Mesenchymal stem cell (in vitro differentiated cells and primary cell): ENCODE measurements around the gene SNX30.

ENCODE experiments used
- DNase-seq: peaks from one replicate; pipeline ENCODE4 v3.0.0-alpha.2; 2013
- H2AFZ ChIP-seq: one replicate; pipeline ENCODE4 v1.6.1; 2013; ENCODE audit warnings: low read depth, mild to moderate bottlenecking, control low read depth, inconsistent platforms, low read length, moderate library complexity
- H2AK5ac ChIP-seq: 2 replicates; pipeline ENCODE4 v1.6.1; 2013; ENCODE audit warnings: low read length, moderate library complexity, mild to moderate bottlenecking, inconsistent platforms; ENCODE audit not compliant: severe bottlenecking
- H2BK120ac ChIP-seq: one replicate; pipeline ENCODE4 v1.6.1; 2013; ENCODE audit warnings: low read depth, mild to moderate bottlenecking, inconsistent platforms, low read length, moderate library complexity
- H2BK12ac ChIP-seq, 2 experiments: one replicate each; pipeline ENCODE4 v1.6.1; 2013; ENCODE audit warnings: inconsistent platforms in 2 of 2, low read length in 2 of 2, mild to moderate bottlenecking in 2 of 2, moderate library complexity in 2 of 2, control low read depth in 1 of 2
- H2BK15ac ChIP-seq: one replicate; pipeline ENCODE4 v1.6.1; 2013; ENCODE audit warnings: mild to moderate bottlenecking, low read depth, inconsistent platforms; ENCODE audit not compliant: poor library complexity, severe bottlenecking
- H2BK5ac ChIP-seq: 2 replicates; pipeline ENCODE4 v1.6.1; 2013; ENCODE audit warnings: low read depth, mild to moderate bottlenecking, low read length, control low read depth, inconsistent platforms; ENCODE audit not compliant: poor library complexity, severe bottlenecking
- H3K14ac ChIP-seq, 2 experiments: one replicate each; pipeline ENCODE4 v1.6.1; 2013; ENCODE audit warnings: inconsistent platforms in 2 of 2, low read length in 2 of 2, control low read depth in 1 of 2, mild to moderate bottlenecking in 1 of 2, moderate library complexity in 1 of 2
- H3K18ac ChIP-seq, 2 experiments: one replicate each; pipeline ENCODE4 v1.6.1; 2013; ENCODE audit warnings: inconsistent platforms in 2 of 2, low read length in 2 of 2, control low read depth in 1 of 2, low read depth in 1 of 2, mild to moderate bottlenecking in 1 of 2
- H3K23ac ChIP-seq, 2 experiments: one replicate each; pipeline ENCODE4 v1.6.1; 2013; ENCODE audit warnings: inconsistent platforms in 2 of 2, low read length in 2 of 2, mild to moderate bottlenecking in 2 of 2, moderate library complexity in 2 of 2, control low read depth in 1 of 2
- H3K27ac ChIP-seq: 2 replicates; pipeline ENCODE4 v1.5.1; 2013; ENCODE audit warnings: mild to moderate bottlenecking, moderate library complexity, low read length, control low read depth, inconsistent platforms; ENCODE audit not compliant: poor library complexity, severe bottlenecking
- H3K27me3 ChIP-seq, 2 experiments: 2 replicates each; pipeline versions ENCODE4 v1.6.1 to v1.7.0; 2013; ENCODE audit warnings: low read length in 2 of 2, mild to moderate bottlenecking in 2 of 2, moderate library complexity in 2 of 2, control low read depth in 1 of 2, inconsistent platforms in 1 of 2; ENCODE audit not compliant: control insufficient read depth in 1 of 2, insufficient read depth in 1 of 2
- H3K36me3 ChIP-seq, 2 experiments: 2 replicates each; pipeline versions ENCODE4 v1.6.1 to v1.7.0; 2013; ENCODE audit warnings: low read length in 2 of 2, control low read depth in 1 of 2, inconsistent platforms in 1 of 2, low read depth in 1 of 2, mild to moderate bottlenecking in 1 of 2; ENCODE audit not compliant: insufficient read depth in 2 of 2, control insufficient read depth in 1 of 2
- H3K4ac ChIP-seq, 2 experiments: one replicate each; pipeline ENCODE4 v1.6.1; 2013; ENCODE audit warnings: inconsistent platforms in 2 of 2, low read length in 2 of 2, mild to moderate bottlenecking in 2 of 2, moderate library complexity in 2 of 2, control low read depth in 1 of 2, low read depth in 1 of 2
- H3K4me1 ChIP-seq: 2 replicates; pipeline ENCODE4 v1.6.1; 2013; ENCODE audit warnings: low read depth, low read length, control low read depth; ENCODE audit not compliant: control insufficient read depth, insufficient read depth
- H3K4me2 ChIP-seq: 2 replicates; pipeline ENCODE4 v1.6.1; 2013; ENCODE audit warnings: low read length, mild to moderate bottlenecking, inconsistent platforms; ENCODE audit not compliant: poor library complexity, severe bottlenecking
- H3K4me3 ChIP-seq, 2 experiments: 2 replicates each; pipeline versions ENCODE4 v1.5.1 to v1.7.0; 2013; ENCODE audit warnings: low read length in 2 of 2, mild to moderate bottlenecking in 2 of 2, control low read depth in 1 of 2, low read depth in 1 of 2; ENCODE audit not compliant: insufficient read depth in 1 of 2
- H3K79me1 ChIP-seq: replicated peaks from 2 replicates; pipeline ENCODE4 v1.6.1; 2013; ENCODE audit warnings: mild to moderate bottlenecking, control low read depth, low read length, inconsistent platforms; ENCODE audit not compliant: poor library complexity, severe bottlenecking
- H3K9ac ChIP-seq: 2 replicates; pipeline ENCODE4 v1.7.0; 2013; ENCODE audit warnings: mild to moderate bottlenecking, low read length, moderate library complexity
- H3K9me3 ChIP-seq: 2 replicates; pipeline ENCODE4 v1.7.0; 2013; ENCODE audit warnings: mild to moderate bottlenecking, low read length; ENCODE audit not compliant: control insufficient read depth
- H4K8ac ChIP-seq: one replicate; pipeline ENCODE4 v1.6.1; 2013; ENCODE audit warnings: inconsistent platforms, mild to moderate bottlenecking, low read length, moderate library complexity
- H4K91ac ChIP-seq: one replicate; pipeline ENCODE4 v1.6.1; 2013; ENCODE audit warnings: mild to moderate bottlenecking, low read length, inconsistent platforms
- WGBS: methylation state at CpG from one replicate; pipeline ENCODE4 v1.1.7; 2013; ENCODE audit warnings: mixed read lengths; 5-methylcytosine and 5-hydroxymethylcytosine counted together

SNX30 gene

DNA sequence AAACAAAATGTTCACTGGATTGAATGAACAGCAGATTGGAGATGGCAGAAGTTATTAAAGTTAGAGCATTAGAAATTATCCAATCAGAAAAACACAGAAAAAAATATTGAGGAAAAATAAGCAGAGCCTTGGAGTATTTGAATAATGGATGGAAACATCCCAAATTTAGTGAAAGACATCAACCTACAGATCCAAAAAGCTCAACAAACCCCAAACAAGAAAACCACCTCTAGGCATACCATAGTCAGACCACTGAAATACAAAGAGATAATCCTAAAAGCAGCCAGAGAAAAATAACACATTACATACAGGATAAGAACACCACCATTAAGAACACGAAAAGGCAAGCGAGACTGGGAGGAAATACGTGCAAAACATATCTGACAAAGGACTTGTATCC, 37.9 kb upstream of the SNX30 start:
- Histone ChIP-seq H2BK120ac (no peak overlapping the region), H2BK12ac (no peak overlapping the region), H2AK5ac (no peak overlapping the region), H4K8ac (no peak overlapping the region), H3K23ac (no peak overlapping the region), H3K14ac (no peak overlapping the region), H3K9ac (no peak overlapping the region), H3K36me3 (peaks cover 4 to 23% of the 10 kb centered on the region in 2 experiments), H3K79me1 (peaks cover 26% of the 10 kb centered on the region), H2BK5ac (no peak overlapping the region), H3K4me2 (no peak overlapping the region), H3K4ac (no peak overlapping the region), H3K27me3 (no peaks in the 10 kb centered on the region), H3K27ac (no peak overlapping the region), H3K9me3 (no peaks in the 10 kb centered on the region), H4K91ac (no peak overlapping the region), H2BK15ac (no peak overlapping the region), H3K18ac (no peak overlapping the region), H3K4me3 (no peak overlapping the region), H2AFZ (no peak overlapping the region), H3K4me1 (peaks cover 4% of the 10 kb centered on the region)
- no peak for DNase-seq
- 93% methylated on average over 3 of the region's 3 CpGs for WGBS

DNA sequence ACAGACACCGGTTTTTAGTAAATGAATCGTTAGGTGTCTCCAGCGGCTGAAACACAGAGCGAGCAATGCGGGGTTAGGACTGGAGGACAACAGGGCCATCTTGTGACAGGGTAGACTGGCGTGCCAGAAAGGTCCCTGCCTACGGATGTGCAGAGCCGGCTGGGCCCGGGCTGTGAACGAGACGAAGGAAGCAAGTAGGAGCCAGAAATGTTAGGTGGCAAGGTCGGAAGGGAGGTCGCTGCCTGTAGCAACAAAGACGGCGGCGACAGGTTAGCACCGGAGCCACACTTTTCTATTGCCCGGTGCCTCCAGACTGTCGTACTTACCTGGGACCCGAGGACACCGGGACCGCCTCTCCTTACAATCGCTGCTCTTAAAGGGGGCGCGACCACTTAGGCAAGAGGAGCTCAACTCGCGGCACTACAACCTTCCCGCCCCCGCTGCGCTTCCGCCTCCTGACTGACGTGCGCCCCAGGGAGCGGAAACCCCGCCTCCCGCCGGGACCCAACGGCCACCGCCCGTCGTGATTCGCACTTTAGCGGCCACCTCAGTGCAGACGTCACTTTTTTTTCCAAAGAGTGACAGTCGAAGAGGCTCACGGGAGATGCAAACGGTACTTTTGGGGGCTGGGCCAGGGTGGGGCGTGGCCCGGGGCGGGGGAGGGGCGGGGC, 32.8 kb upstream of the SNX30 start, which contains the start of gene INIP:
Gene INIP, minus strand, starts transcription at position 457 of the 671 bp plus-strand sequence. CDS start 1,632 bp downstream, outside the sequence.
- Histone ChIP-seq H2AK5ac (no peak within 1 kb of the TSS), H3K14ac (peak within 1 kb of the TSS in 1 of 2 experiments; percentile 4), H4K8ac (peak within 1 kb of the TSS; percentile 81), H2BK15ac (no peak within 1 kb of the TSS), H3K9me3 (no peaks in the 10 kb centered on the region), H3K27ac (peak within 1 kb of the TSS; percentile 26), H3K79me1 (peaks cover 9% of the 10 kb centered on the region), H3K4me2 (peak within 1 kb of the TSS; percentile 73), H2BK12ac (peak within 1 kb of the TSS in 1 of 2 experiments; percentile 32), H3K4me3 (peak within 1 kb of the TSS; percentile 73 to 97), H3K18ac (peak within 1 kb of the TSS; percentile 26 to 85), H2BK120ac (no peak within 1 kb of the TSS), H3K4ac (peak within 1 kb of the TSS in 1 of 2 experiments; percentile 86), H4K91ac (peak within 1 kb of the TSS; percentile 48), H2BK5ac (no peak within 1 kb of the TSS), H3K23ac (no peak within 1 kb of the TSS), H3K36me3 (peaks cover 4 to 14% of the 10 kb centered on the region in 2 experiments), H3K27me3 (no peaks in the 10 kb centered on the region), H3K9ac (peak within 1 kb of the TSS; percentile 95), H2AFZ (peak within 1 kb of the TSS; percentile 91), H3K4me1 (peaks cover 2% of the 10 kb centered on the region)
- 2% methylated on average over 50 of the region's 51 CpGs for WGBS
- DNase-seq = peak; percentile 97

- H2AFZ ChIP-seq = no peak overlapping the region
- H2BK15ac ChIP-seq = no peak overlapping the region
- DNase-seq = no peak
- H2BK120ac ChIP-seq = no peak overlapping the region
- no peak overlapping the region for H2AK5ac ChIP-seq
- no peak overlapping the region for H2BK12ac ChIP-seq
- no peak overlapping the region for H3K4ac ChIP-seq
- H4K8ac ChIP-seq = no peak overlapping the region
- H3K4me2 ChIP-seq = no peak overlapping the region
- peaks cover 0 to 7% of the 10 kb centered on the region in 2 experiments for H3K36me3 ChIP-seq
- no peaks in the 10 kb centered on the region for H3K27me3 ChIP-seq
- H3K23ac ChIP-seq = no peak overlapping the region
- no peak overlapping the region for H4K91ac ChIP-seq
- H3K14ac ChIP-seq = no peak overlapping the region
- H3K4me1 ChIP-seq = peaks cover 2% of the 10 kb centered on the region
- no peak overlapping the region for H3K27ac ChIP-seq
- peak overlapping the region in 1 of 2 experiments; percentile 97 for H3K4me3 ChIP-seq
- peaks cover 6% of the 10 kb centered on the region for H3K79me1 ChIP-seq
- no peak overlapping the region for H2BK5ac ChIP-seq
- no peak overlapping the region for H3K18ac ChIP-seq
- peak overlapping the region; percentile 79 for H3K9ac ChIP-seq
- 92% methylated on average over 1 of the region's 1 CpG for WGBS
- no peaks in the 10 kb centered on the region for H3K9me3 ChIP-seq
These were observed 31.3 kb upstream of the SNX30 start for GRCh38 chr9:112719241-112719691.

- H3K14ac ChIP-seq = no peak overlapping the region
- H4K8ac ChIP-seq = no peak overlapping the region
- DNase-seq = no peak
- no peak overlapping the region for H2BK120ac ChIP-seq
- no peaks in the 10 kb centered on the region for H3K27me3 ChIP-seq
- no peak overlapping the region for H4K91ac ChIP-seq
- H3K9me3 ChIP-seq = no peaks in the 10 kb centered on the region
- WGBS = 55% methylated on average over 1 of the region's 2 CpGs
- no peak overlapping the region for H2BK15ac ChIP-seq
- no peak overlapping the region for H3K18ac ChIP-seq
- H3K4ac ChIP-seq = no peak overlapping the region
- H3K9ac ChIP-seq = peak overlapping the region; percentile 79
- no peak overlapping the region for H2BK12ac ChIP-seq
- H3K36me3 ChIP-seq = peaks cover 0 to 3% of the 10 kb centered on the region in 2 experiments
- H3K4me2 ChIP-seq = no peak overlapping the region
- no peak overlapping the region for H2AK5ac ChIP-seq
- H2AFZ ChIP-seq = no peak overlapping the region
- no peak overlapping the region for H2BK5ac ChIP-seq
- H3K79me1 ChIP-seq = peaks cover 6% of the 10 kb centered on the region
- no peak overlapping the region for H3K4me3 ChIP-seq
- H3K4me1 ChIP-seq = peaks cover 2% of the 10 kb centered on the region
- H3K23ac ChIP-seq = no peak overlapping the region
- no peak overlapping the region for H3K27ac ChIP-seq
These were observed 30.9 kb upstream of the SNX30 start for GRCh38 chr9:112719696-112720095.
